Effector memory CD8-positive, alpha-beta T cell (primary cell): ENCODE measurements around the gene MTHFSD.

Experiments used
- ATAC-seq: fragments of 150-1000 bp; cut with Tn5 transposase; replicated peaks from 2 replicates; pipeline ENCODE4 v1.10.0; 2021; ENCODE audit warnings: mild to moderate bottlenecking, moderate library complexity
- DNase-seq, 3 experiments: peaks; one replicate each; pipeline ENCODE4 v3.0.0; 2021
- H3K27ac Mint-ChIP-seq, 2 donors: one replicate each; pipeline ENCODE4 v1.8.0; 2022; ENCODE audit warnings: mild to moderate bottlenecking in 2 of 2, mixed read lengths in 2 of 2, moderate library complexity in 2 of 2
- H3K27me3 Mint-ChIP-seq, 2 donors: one replicate each; pipeline ENCODE4 v1.8.0; 2022; ENCODE audit warnings: mixed read lengths in 2 of 2
- H3K36me3 Mint-ChIP-seq: one replicate; pipeline ENCODE4 v1.8.0; 2022; ENCODE audit warnings: mild to moderate bottlenecking, moderate library complexity, mixed read lengths; ENCODE audit not compliant: insufficient read depth
- H3K4me1 Mint-ChIP-seq, 2 donors: one replicate each; pipeline ENCODE4 v1.8.0; 2022; ENCODE audit warnings: low read depth in 2 of 2, mixed read lengths in 2 of 2
- H3K4me3 Mint-ChIP-seq, 2 donors: one replicate each; pipeline ENCODE4 v1.8.0; 2022; ENCODE audit warnings: mild to moderate bottlenecking in 2 of 2, mixed read lengths in 2 of 2, moderate library complexity in 2 of 2
- H3K9me3 Mint-ChIP-seq, 2 donors: one replicate each; pipeline ENCODE4 v1.8.0; 2022; ENCODE audit warnings: mixed read lengths in 2 of 2

MTHFSD gene

DNA sequence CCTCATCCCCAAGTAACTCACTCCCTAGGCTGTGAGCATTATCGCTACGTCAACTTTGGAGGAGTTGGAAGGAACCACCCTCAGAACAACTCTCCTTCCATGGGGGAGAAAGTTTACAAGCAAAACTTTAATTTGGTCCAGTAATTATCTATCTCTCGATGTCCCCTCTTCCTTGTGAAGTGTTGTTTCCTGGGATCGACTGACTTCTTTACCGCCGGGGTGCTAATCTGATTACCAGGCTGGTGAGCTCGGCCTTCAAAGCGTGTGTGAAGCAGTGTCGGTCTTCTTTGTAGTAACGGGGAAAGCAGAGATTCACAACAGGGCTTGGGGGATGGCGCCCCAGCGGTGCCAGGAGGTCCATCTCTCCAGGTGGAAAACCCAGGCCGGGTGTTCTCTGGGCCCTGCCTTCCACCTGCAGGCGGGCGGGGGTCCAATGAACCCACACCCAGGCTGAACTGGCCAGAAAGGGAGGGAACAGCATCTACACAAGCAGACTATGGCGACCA is 59.2 kb downstream of the MTHFSD start:
- Mint-ChIP-seq H3K9me3 (no peaks in the 10 kb centered on the region), H3K27me3 (peaks cover 75 to 87% of the 10 kb centered on the region in 2 donors), H3K36me3 (no peaks in the 10 kb centered on the region), H3K27ac (no peak overlapping the region), H3K4me1 (peaks cover 0 to 3% of the 10 kb centered on the region in 2 donors), H3K4me3 (no peak overlapping the region)
- DNase-seq (no peak), ATAC-seq (no peak)

DNA sequence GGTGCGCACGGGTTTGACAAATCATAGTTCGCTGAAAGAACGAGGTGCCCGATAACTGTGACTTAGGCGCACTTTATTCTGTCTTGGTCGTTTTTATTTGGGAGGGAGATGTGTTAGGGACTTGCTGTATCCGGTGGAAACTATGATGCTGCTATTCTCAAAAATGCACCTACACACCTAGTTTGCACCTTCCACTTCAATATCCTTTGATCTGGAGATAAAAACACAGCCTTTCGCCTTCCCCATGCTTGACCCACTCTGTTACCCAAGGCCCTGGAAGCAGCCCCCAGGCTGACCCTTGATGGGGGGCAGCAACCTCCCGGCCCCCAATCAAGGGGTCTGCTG is 59.7 kb downstream of the MTHFSD start:
- Mint-ChIP-seq H3K36me3 (no peaks in the 10 kb centered on the region), H3K4me1 (peaks cover 0 to 3% of the 10 kb centered on the region in 2 donors), H3K27ac (no peak overlapping the region), H3K4me3 (no peak overlapping the region), H3K27me3 (peaks cover 76 to 87% of the 10 kb centered on the region in 2 donors), H3K9me3 (no peaks in the 10 kb centered on the region)
- no peak for ATAC-seq
- DNase-seq = no peak

DNA sequence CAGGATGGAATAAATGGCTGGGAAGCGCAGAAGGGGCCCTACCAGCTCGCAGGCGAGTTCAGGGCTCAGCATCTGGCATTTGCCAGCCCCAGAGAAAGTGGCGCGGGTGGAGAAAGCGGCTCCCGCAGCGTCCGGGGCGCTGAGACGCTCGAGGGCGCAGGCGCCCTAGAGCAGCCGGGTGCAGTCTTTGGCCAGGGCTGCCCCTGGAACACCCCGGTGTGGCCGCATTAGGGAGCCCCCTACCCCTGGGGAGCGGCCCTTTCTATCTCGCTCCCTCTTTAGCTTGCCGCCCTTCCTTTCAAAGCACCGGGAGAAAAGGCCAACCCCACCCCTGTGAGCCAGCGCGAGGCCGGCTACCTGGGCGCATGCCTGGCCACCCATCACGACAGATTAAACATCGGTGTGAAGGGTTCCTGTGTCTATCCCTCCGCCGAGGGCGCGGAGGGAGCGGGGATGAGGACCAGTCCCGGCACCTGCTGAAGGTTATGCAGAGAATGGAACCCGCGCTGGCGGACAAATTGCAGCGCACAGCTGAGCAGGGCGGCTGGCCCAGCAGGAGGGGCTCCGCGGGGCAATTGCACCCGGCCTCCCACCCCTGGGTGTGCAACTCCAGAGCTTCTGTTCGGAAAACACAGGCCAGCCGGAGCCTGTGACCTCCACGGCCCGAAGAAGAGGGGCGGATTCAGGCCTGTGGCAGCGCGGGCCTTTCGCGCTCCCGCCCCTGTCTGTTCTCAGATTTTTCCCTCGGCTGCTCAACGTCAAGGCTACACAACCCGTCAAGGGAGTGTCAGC is 60.3 kb downstream of the MTHFSD start:
- H3K36me3 Mint-ChIP-seq = no peaks in the 10 kb centered on the region
- H3K4me1 Mint-ChIP-seq = peaks cover 0 to 3% of the 10 kb centered on the region in 2 donors
- peaks cover 78 to 87% of the 10 kb centered on the region in 2 donors for H3K27me3 Mint-ChIP-seq
- no peak for DNase-seq
- ATAC-seq = no peak
- H3K9me3 Mint-ChIP-seq = no peaks in the 10 kb centered on the region
- H3K27ac Mint-ChIP-seq = no peak overlapping the region
- no peak overlapping the region for H3K4me3 Mint-ChIP-seq

DNA sequence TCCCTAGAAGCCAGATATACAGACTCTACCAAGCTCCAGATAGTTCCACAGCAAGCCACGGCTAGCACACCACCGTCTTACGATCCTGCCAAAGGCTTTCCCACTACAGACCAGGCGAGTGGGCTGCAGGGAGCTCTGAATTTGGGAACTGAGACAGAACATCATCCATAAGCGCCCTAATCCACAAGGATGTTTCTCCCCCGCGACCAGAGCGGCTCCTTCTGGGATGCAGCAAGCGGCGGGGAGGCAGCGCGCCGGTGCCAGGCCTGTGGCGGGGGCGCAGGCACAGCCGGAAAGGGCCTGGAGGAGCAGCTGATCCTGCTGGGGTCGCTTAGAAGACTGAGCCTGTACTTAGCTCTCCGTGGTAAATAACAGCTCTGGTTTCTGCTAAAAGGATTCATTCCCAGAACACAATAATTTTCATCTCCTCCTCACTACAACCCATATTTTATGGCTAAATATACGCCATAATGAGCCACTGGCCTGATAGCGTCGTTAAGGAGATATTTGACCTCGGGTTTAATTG is 60.9 kb downstream of the MTHFSD start:
- Mint-ChIP-seq H3K9me3 (no peaks in the 10 kb centered on the region), H3K4me3 (no peak overlapping the region), H3K36me3 (no peaks in the 10 kb centered on the region), H3K27me3 (peaks cover 78 to 87% of the 10 kb centered on the region in 2 donors), H3K27ac (no peak overlapping the region), H3K4me1 (peaks cover 0 to 3% of the 10 kb centered on the region in 2 donors)
- ATAC-seq (no peak), DNase-seq (no peak)

DNA sequence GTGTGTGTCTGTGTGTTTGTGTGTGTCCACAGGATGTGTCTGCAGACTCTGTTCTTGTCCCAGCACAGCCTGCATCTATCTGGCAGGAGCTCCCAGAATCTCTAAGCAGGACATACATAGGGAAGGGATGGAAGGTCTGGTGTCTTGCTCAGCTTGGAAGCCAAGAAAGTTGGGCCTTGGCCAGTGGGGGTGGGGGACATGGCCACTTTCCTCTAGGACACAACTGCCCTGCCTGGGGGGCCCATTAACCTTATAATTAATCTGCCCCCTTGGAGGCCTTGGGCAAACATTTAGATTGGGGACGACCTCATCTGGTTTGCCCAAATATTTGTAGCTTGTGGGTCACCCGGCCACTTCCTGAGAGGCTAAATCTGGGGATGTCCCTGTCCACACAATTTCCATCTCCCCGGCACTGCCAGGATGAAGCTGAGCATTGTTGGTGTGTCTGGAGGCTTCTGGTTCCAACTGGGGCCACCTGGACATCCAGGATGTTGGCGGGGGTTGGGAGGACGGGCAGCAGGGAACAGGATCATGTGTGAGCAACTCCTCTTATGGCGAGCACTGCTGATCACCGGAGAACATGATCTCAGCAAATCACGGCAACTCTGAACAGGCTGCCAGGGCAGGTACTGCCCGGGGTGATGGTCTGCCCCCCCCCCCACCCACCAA is 61.9 kb downstream of the MTHFSD start:
- Mint-ChIP-seq H3K9me3 (no peaks in the 10 kb centered on the region), H3K4me3 (no peak overlapping the region), H3K27me3 (peaks cover 78 to 91% of the 10 kb centered on the region in 2 donors), H3K27ac (no peak overlapping the region), H3K4me1 (peaks cover 0 to 3% of the 10 kb centered on the region in 2 donors), H3K36me3 (no peaks in the 10 kb centered on the region)
- DNase-seq (no peak), ATAC-seq (no peak)

DNA sequence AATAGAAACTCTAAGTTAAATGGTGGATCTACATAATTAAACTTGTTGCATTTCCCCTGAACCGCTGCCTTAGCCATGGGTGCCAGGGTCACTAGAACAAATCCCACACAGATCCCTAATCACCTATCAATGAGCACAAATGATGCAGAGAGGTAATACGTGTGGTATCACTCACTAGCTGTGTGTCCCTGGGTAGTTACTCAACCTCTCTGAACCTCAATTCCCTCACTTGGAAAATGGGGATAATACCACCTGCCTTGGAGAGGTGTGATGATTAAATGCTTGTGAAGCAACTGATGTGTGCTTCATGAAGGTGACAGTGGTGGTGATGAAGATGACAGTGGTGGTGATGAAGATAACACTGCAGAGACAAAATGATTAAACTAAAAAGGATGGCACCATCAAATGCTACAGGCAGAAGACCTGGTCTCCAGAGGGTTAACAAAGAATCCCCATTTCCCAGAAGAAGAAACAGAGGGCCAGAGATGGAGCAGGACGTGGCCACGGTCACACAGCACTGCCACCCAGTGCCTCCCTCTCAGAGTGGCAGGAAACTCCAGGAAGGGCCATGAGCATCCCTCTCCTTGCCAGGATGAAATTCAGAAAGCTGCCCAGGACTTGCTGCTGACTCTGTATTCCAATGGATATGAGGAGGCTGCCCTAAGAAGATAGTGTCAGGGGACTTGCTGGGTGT is 62.6 kb downstream of the MTHFSD start:
- Mint-ChIP-seq H3K27ac (no peak overlapping the region), H3K4me1 (peaks cover 0 to 3% of the 10 kb centered on the region in 2 donors), H3K27me3 (peaks cover 82 to 95% of the 10 kb centered on the region in 2 donors), H3K4me3 (no peak overlapping the region), H3K9me3 (no peaks in the 10 kb centered on the region), H3K36me3 (no peaks in the 10 kb centered on the region)
- DNase-seq = no peak
- no peak for ATAC-seq

DNA sequence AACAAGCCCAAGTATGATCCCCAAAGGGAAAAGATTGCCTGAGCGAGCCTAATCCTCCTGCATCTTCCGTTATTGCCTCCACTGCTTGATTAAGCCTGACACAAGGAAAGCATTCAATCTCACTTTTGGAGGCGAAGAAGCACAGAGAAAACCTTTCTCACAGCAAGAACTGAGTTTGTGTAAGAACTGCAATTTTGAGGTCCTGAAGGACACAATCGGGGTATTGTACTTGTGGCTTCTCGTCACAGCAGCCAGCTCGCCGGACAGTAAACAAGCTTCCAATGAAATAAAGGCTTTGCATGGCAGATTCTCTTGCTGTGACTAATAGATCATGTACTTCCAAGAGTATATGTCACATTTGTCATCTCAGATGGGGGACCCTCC is 63.4 kb downstream of the MTHFSD start:
- no peak for DNase-seq
- no peak overlapping the region for H3K4me3 Mint-ChIP-seq
- peaks cover 79 to 92% of the 10 kb centered on the region in 2 donors for H3K27me3 Mint-ChIP-seq
- no peak for ATAC-seq
- H3K9me3 Mint-ChIP-seq = no peaks in the 10 kb centered on the region
- H3K4me1 Mint-ChIP-seq = peaks cover 0 to 3% of the 10 kb centered on the region in 2 donors
- H3K27ac Mint-ChIP-seq = no peak overlapping the region
- no peaks in the 10 kb centered on the region for H3K36me3 Mint-ChIP-seq

DNA sequence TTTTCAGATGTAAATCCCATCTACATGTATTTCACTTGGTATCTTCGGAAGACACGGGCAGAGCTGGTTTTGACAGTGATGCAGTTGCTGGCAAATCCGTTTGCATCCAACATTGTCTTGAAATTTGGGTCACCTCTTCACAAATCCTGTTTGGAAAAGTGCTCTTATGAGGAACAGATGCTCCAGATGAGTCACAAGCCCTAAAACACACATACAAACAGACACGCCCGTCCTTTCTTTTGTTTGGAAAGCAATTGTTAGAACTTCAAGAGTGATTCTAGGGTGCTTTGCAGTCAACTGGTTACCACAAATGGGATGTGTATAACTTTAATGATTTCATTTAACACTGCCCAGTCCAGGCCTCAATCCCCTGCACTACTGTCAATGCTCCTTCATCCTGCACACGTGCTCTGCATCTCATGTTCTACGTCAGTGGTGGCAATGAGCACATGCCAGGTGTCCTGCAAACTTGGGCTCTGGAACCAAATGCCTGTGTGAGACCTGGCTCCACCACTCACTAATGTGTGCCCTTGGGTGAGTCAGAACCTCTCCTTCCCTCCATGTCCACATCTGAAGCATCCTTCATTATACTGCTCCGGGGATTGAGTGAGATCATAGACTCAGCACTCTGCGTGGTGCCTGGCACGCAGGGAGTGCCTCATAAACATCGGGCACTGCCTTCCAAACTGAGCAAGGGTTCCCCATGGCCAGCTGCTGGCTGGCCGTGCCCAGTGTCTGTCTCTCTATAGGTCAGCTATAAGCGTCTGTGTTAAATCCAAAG is 64.0 kb downstream of the MTHFSD start:
- H3K36me3 Mint-ChIP-seq = no peaks in the 10 kb centered on the region
- H3K9me3 Mint-ChIP-seq = no peaks in the 10 kb centered on the region
- ATAC-seq (no peak), DNase-seq (no peak)
- no peaks in the 10 kb centered on the region for H3K4me1 Mint-ChIP-seq
- no peak overlapping the region for H3K27ac Mint-ChIP-seq
- H3K27me3 Mint-ChIP-seq = peaks cover 79 to 92% of the 10 kb centered on the region in 2 donors
- no peak overlapping the region for H3K4me3 Mint-ChIP-seq

DNA sequence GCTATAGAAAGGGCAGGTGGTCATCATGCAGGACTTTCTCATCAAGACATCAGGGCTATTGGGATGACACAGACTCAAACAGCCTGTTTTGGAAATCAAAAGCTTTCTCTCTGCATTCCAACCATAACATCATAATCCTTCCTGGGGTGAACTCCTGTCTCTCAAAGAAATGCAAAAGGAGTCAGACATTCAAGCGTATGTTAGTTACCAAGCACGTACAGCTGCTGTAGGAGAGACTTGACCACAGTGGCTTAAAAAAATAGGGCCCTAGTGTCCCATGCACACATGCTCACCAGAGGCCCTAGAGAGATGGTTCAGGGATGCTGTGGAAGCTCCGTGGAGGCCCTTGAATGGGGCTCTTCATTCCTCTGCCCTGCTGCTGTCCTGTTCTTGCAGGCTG is 69.3 kb downstream of the MTHFSD start:
- Mint-ChIP-seq H3K9me3 (no peaks in the 10 kb centered on the region), H3K36me3 (no peaks in the 10 kb centered on the region), H3K27me3 (peaks cover 37 to 79% of the 10 kb centered on the region in 2 donors), H3K4me3 (no peak overlapping the region), H3K4me1 (no peaks in the 10 kb centered on the region), H3K27ac (no peak overlapping the region)
- ATAC-seq (no peak), DNase-seq (no peak)

DNA sequence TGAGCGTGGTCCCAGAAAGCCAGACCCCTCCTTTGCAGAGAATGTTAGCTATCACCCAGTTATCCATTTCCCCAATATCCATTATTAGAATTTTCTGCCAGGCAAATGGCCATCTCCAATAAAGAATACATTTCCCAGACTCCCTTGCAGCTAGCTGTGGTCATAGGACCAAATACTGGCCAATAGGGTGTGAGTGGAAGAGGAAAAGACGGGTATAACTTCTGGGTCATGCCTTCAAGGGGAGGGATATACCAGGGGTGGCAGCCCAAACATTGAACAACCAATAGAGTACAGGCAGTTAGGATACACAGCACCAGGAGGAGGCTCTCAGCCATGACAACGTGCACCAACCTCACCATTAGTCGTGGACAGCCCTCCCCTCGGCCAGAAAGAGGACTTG is 70.8 kb downstream of the MTHFSD start:
- H3K4me3 Mint-ChIP-seq = no peak overlapping the region
- no peaks in the 10 kb centered on the region for H3K4me1 Mint-ChIP-seq
- peaks cover 27 to 79% of the 10 kb centered on the region in 2 donors for H3K27me3 Mint-ChIP-seq
- no peaks in the 10 kb centered on the region for H3K9me3 Mint-ChIP-seq
- no peak overlapping the region for H3K27ac Mint-ChIP-seq
- H3K36me3 Mint-ChIP-seq = no peaks in the 10 kb centered on the region
- ATAC-seq (no peak), DNase-seq (no peak)

DNA sequence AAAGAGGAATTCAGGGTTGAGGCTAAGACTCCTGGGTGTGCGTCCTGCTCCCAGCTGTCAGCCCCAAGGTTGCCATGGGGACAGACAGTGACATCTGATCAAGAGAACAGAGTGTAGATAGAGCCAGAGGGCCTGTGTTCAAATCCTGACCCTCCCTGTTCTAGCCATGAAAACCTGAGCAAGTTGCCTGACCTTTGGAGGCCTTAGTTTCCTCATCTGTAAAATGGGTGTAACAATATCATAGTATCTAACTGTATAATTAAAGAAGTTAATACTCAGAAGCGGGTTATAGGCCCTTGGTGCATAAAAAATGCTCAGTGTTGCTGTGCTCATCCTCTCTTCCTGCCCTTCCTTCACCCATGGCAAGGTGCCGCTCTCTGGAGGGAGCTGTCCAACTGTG is 73.4 kb downstream of the MTHFSD start:
- ATAC-seq = no peak
- H3K4me3 Mint-ChIP-seq = no peak overlapping the region
- H3K36me3 Mint-ChIP-seq = no peaks in the 10 kb centered on the region
- DNase-seq = no peak
- H3K4me1 Mint-ChIP-seq = no peaks in the 10 kb centered on the region
- H3K9me3 Mint-ChIP-seq = no peaks in the 10 kb centered on the region
- no peak overlapping the region for H3K27ac Mint-ChIP-seq
- peaks cover 39 to 83% of the 10 kb centered on the region in 2 donors for H3K27me3 Mint-ChIP-seq

DNA sequence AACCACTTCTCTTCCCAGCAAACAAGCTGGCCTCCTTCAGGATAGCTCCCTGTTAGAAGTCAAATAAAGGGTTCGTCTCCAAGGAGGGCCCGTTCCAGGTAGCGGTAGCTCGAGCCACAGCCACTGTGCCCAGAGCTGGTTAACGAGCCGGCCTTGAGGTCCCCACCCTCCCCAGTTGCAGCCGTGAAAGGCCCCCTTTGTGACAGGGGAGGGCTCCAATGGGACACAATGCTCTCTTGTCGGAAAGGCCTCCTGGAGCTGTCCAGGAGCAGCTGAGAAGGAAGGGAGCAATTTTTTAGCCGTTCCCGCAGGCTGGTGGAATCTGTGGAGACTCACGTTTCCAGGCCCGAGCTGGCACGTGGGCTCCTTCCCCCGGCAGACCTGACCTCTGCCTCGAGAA is 74.6 kb downstream of the MTHFSD start:
- no peaks in the 10 kb centered on the region for H3K4me1 Mint-ChIP-seq
- no peaks in the 10 kb centered on the region for H3K36me3 Mint-ChIP-seq
- no peaks in the 10 kb centered on the region for H3K9me3 Mint-ChIP-seq
- ATAC-seq = no peak
- no peak for DNase-seq
- no peak overlapping the region for H3K27ac Mint-ChIP-seq
- H3K4me3 Mint-ChIP-seq = no peak overlapping the region
- peaks cover 35 to 82% of the 10 kb centered on the region in 2 donors for H3K27me3 Mint-ChIP-seq
